HL-60 (cell line): ENCODE measurements around the gene CCDC57.

Experiments used
- CTCF ChIP-seq: IDR thresholded peaks from one replicate; pipeline ENCODE4 v1.5.1; 2011; ENCODE audit warnings: low read length, control low read depth, inconsistent platforms; ENCODE audit not compliant: insufficient read depth
- TF ChIP-seq, protein P1 (sequence below): IDR thresholded peaks from 2 replicates; pipeline ENCODE4 v1.6.1; 2012; ENCODE audit warnings: low read depth; ENCODE audit not compliant: insufficient replicate concordance

GRCh38 chr17:82107341-82107860 lies 105.2 kb downstream of the CCDC57 start:
- TF ChIP-seq CTCF = peak; percentile 1
- TF ChIP-seq, protein P1, sequence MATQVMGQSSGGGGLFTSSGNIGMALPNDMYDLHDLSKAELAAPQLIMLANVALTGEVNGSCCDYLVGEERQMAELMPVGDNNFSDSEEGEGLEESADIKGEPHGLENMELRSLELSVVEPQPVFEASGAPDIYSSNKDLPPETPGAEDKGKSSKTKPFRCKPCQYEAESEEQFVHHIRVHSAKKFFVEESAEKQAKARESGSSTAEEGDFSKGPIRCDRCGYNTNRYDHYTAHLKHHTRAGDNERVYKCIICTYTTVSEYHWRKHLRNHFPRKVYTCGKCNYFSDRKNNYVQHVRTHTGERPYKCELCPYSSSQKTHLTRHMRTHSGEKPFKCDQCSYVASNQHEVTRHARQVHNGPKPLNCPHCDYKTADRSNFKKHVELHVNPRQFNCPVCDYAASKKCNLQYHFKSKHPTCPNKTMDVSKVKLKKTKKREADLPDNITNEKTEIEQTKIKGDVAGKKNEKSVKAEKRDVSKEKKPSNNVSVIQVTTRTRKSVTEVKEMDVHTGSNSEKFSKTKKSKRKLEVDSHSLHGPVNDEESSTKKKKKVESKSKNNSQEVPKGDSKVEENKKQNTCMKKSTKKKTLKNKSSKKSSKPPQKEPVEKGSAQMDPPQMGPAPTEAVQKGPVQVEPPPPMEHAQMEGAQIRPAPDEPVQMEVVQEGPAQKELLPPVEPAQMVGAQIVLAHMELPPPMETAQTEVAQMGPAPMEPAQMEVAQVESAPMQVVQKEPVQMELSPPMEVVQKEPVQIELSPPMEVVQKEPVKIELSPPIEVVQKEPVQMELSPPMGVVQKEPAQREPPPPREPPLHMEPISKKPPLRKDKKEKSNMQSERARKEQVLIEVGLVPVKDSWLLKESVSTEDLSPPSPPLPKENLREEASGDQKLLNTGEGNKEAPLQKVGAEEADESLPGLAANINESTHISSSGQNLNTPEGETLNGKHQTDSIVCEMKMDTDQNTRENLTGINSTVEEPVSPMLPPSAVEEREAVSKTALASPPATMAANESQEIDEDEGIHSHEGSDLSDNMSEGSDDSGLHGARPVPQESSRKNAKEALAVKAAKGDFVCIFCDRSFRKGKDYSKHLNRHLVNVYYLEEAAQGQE = no peak
